SK-N-SH (cell line): Measurements from ENCODE around the gene SCN3B. TPM values are rescaled to one million over a fixed set of nuclear protein-coding genes. Genes with fewer than 3 reads are reported as not detected.

Experiments
- CTCF ChIA-PET: fragments of 300-600, 350-600 bp; formaldehyde crosslinking; extraction: SDS; loops from one replicate; lab custom pipeline; 2021; lab: Yijun Ruan, JAX
- POLR2A ChIA-PET: fragments of 350-600 bp; sonication (Branson Sonifier 250); formaldehyde crosslinking; extraction: SDS; loops from one replicate; lab custom pipeline; 2020; ENCODE audit warnings: antibody characterized with exemption, inconsistent platforms; lab: Yijun Ruan, JAX
- DNase-seq: peaks from one replicate; pipeline ENCODE4 v3.0.0; 2012
- H2AFZ ChIP-seq: fragments of 200-600 bp; sonication (generic); 2 replicates; pipeline ENCODE4 v1.8.1; 2016; ENCODE audit warnings: antibody characterized with exemption, mild to moderate bottlenecking, low read depth
- H3F3A ChIP-seq: fragments of 200-600 bp; sonication (generic); replicated peaks from 2 replicates; pipeline ENCODE3; 2016; ENCODE audit warnings: antibody characterized with exemption, mild to moderate bottlenecking; ENCODE audit not compliant: insufficient read depth
- H3K27ac ChIP-seq, 2 experiments: fragments of 200-500 bp in 1 of 2; fragments of 200-600 bp in 1 of 2; sonication (Bioruptor generic) in 1 of 2; sonication (generic), shearing (Covaris generic) in 1 of 2; 2 replicates each; pipeline versions ENCODE4 v1.5.1 to v1.6.1; 2014 to 2016; ENCODE audit warnings: low read depth in 2 of 2, inconsistent platforms in 1 of 2, low read length in 1 of 2, mild to moderate bottlenecking in 1 of 2, mixed read lengths in 1 of 2
- H3K27me3 ChIP-seq: fragments of 200-600 bp; sonication (generic), shearing (Covaris generic); 2 replicates; pipeline ENCODE4 v1.6.1; 2016; ENCODE audit warnings: mixed run types; ENCODE audit not compliant: insufficient read depth
- H3K36me3 ChIP-seq, 2 experiments: fragments of 200-500 bp in 1 of 2; fragments of 200-600 bp in 1 of 2; sonication (Bioruptor generic) in 1 of 2; sonication (generic) in 1 of 2; replicated peaks in 1 of 2; 2 replicates each; pipeline versions ENCODE3 to v1.5.1; 2014 to 2016; ENCODE audit warnings: low read length in 1 of 2, mild to moderate bottlenecking in 1 of 2; ENCODE audit not compliant: insufficient read depth in 2 of 2, control insufficient read depth in 1 of 2
- H3K4me1 ChIP-seq, 2 experiments: fragments of 200-500 bp in 1 of 2; fragments of 200-600 bp in 1 of 2; sonication (Bioruptor generic) in 1 of 2; sonication (generic), shearing (Covaris generic) in 1 of 2; 2 replicates each; pipeline versions ENCODE4 v1.5.1 to v1.6.1; 2014 to 2016; ENCODE audit warnings: low read depth in 1 of 2, low read length in 1 of 2, mixed run types in 1 of 2; ENCODE audit not compliant: insufficient read depth in 2 of 2, control insufficient read depth in 1 of 2
- H3K4me2 ChIP-seq: fragments of 200-600 bp; sonication (generic), shearing (Covaris generic); 2 replicates; pipeline ENCODE4 v1.6.1; 2017; ENCODE audit warnings: mixed run types
- H3K4me3 ChIP-seq, 2 experiments: fragments of 200-500 bp in 1 of 2; fragments of 200-600 bp in 1 of 2; sonication (Bioruptor generic) in 1 of 2; sonication (generic), shearing (Covaris generic) in 1 of 2; 2 replicates each; pipeline versions ENCODE4 v1.5.1 to v1.8.1; 2014 to 2016; ENCODE audit warnings: low read depth in 2 of 2, inconsistent platforms in 1 of 2, low read length in 1 of 2, mild to moderate bottlenecking in 1 of 2, mixed read lengths in 1 of 2, moderate library complexity in 1 of 2
- H3K79me2 ChIP-seq: fragments of 200-600 bp; sonication (generic); 2 replicates; pipeline ENCODE4 v1.8.1; 2017; ENCODE audit warnings: mild to moderate bottlenecking; ENCODE audit not compliant: insufficient read depth
- H3K9ac ChIP-seq: fragments of 200-600 bp; sonication (generic); 2 replicates; pipeline ENCODE4 v1.6.1; 2017; ENCODE audit warnings: mixed run types
- H3K9me2 ChIP-seq: fragments of 200-600 bp; sonication (generic); 2 replicates; pipeline ENCODE4 v1.6.1; 2017; ENCODE audit warnings: mixed run types
- H3K9me3 ChIP-seq: fragments of 200-600 bp; sonication (generic); 2 replicates; pipeline ENCODE4 v1.6.1; 2017; ENCODE audit warnings: mixed run types, mild to moderate bottlenecking, moderate library complexity
- H4K20me1 ChIP-seq: fragments of 200-600 bp; sonication (generic); 2 replicates; pipeline ENCODE4 v1.6.1; 2017; ENCODE audit warnings: mild to moderate bottlenecking, mixed run types; ENCODE audit not compliant: insufficient read depth
- CTCF ChIP-seq: fragments of 200-600 bp; sonication (generic); IDR thresholded peaks from 2 replicates; pipeline ENCODE4 v1.6.1; 2017; ENCODE audit warnings: antibody characterized with exemption, mild to moderate bottlenecking, moderate library complexity
- FOSL2 ChIP-seq: IDR thresholded peaks from 2 replicates; pipeline ENCODE4 v1.4.0; 2012; ENCODE audit warnings: low read depth, mild to moderate bottlenecking, moderate library complexity, borderline replicate concordance
- FOXJ3 ChIP-seq: sonication (generic); formaldehyde crosslinking; IDR thresholded peaks from 2 replicates; pipeline ENCODE4 v1.5.1; 2020; ENCODE audit warnings: mild to moderate bottlenecking, missing genetic modification reagents
- FOXM1 ChIP-seq: IDR thresholded peaks from 2 replicates; pipeline ENCODE4 v1.4.0; 2012; ENCODE audit warnings: low read depth, mild to moderate bottlenecking
- GATA2 ChIP-seq: sonication (generic); formaldehyde crosslinking; IDR thresholded peaks from 2 replicates; pipeline ENCODE4 v1.5.0; 2020; ENCODE audit warnings: mild to moderate bottlenecking, missing genetic modification reagents
- IRF3 ChIP-seq: fragments of 150-350 bp; IDR thresholded peaks from 2 replicates; pipeline ENCODE4 v1.6.1; 2016; ENCODE audit warnings: mild to moderate bottlenecking, low read depth, low read length
- JUND ChIP-seq: IDR thresholded peaks from 2 replicates; pipeline ENCODE4 v1.4.0; 2012
- MEF2A ChIP-seq: IDR thresholded peaks from 2 replicates; pipeline ENCODE4 v1.4.0; 2012; ENCODE audit warnings: low read depth, borderline replicate concordance
- MXI1 ChIP-seq: IDR thresholded peaks from 2 replicates; pipeline ENCODE4 v1.6.1; 2012; ENCODE audit warnings: mild to moderate bottlenecking, low read depth, low read length, improper control_type of control experiment
- NRF1 ChIP-seq: IDR thresholded peaks from 2 replicates; pipeline ENCODE4 v1.6.1; 2012; ENCODE audit warnings: low read depth, mild to moderate bottlenecking, low read length
- POLR2AphosphoS5 ChIP-seq: IDR thresholded peaks from 2 replicates; pipeline ENCODE4 v1.6.1; 2012; ENCODE audit warnings: low read depth, low read length
- RCOR1 ChIP-seq: fragments of 150-350 bp; IDR thresholded peaks from 2 replicates; pipeline ENCODE4 v1.6.1; 2017; ENCODE audit warnings: antibody characterized with exemption, low read length
- RFX5 ChIP-seq: IDR thresholded peaks from 2 replicates; pipeline ENCODE4 v1.6.1; 2012; ENCODE audit warnings: mild to moderate bottlenecking, improper control_type of control experiment, low read length
- RXRA ChIP-seq: IDR thresholded peaks from 2 replicates; pipeline ENCODE4 v1.4.0; 2012; ENCODE audit warnings: low read depth, mild to moderate bottlenecking, borderline replicate concordance
- SIN3A ChIP-seq: IDR thresholded peaks from 2 replicates; pipeline ENCODE4 v1.6.1; 2012; ENCODE audit warnings: low read depth, mild to moderate bottlenecking, low read length, moderate library complexity, borderline replicate concordance
- SMC3 ChIP-seq: IDR thresholded peaks from 2 replicates; pipeline ENCODE4 v1.6.1; 2012; ENCODE audit warnings: low read depth, low read length, improper control_type of control experiment
- TCF12 ChIP-seq: IDR thresholded peaks from 2 replicates; pipeline ENCODE4 v1.4.0; 2012
- TEAD4 ChIP-seq: IDR thresholded peaks from 2 replicates; pipeline ENCODE4 v1.4.0; 2012; ENCODE audit warnings: mild to moderate bottlenecking, borderline replicate concordance; ENCODE audit not compliant: insufficient read depth
- USF2 ChIP-seq: fragments of 150-350 bp; IDR thresholded peaks from 2 replicates; pipeline ENCODE4 v1.6.1; 2017; ENCODE audit warnings: antibody characterized with exemption, low read length, low read depth, borderline replicate concordance
- YY1 ChIP-seq: IDR thresholded peaks from 2 replicates; pipeline ENCODE4 v1.4.0; 2012; ENCODE audit warnings: low read depth, mild to moderate bottlenecking
- WGBS: methylation state at CpG from one replicate; pipeline ENCODE4 v1.1.6; 2017; ENCODE audit warnings: low lambda C conversion rate; 5-methylcytosine and 5-hydroxymethylcytosine counted together
- polyA plus RNA-seq, 3 experiments: library from polyadenylated mRNA; depleted of rRNA; stranded (reverse); fragments of >200 nt; gene quantifications; 2 replicates each; pipeline ENCODE4 v1.2.3, GENCODE V29; 2012

Gene SCN3B
- polyA plus RNA-seq, 1 of the 3 experiments (the other 2 are of a cell fraction): 0.23 TPM

- Histone ChIP-seq H3K4me3 (no peak overlapping the region), H4K20me1 (no peaks in the 10 kb centered on the region), H3K9me2 (no peaks in the 10 kb centered on the region), H3K36me3 (no peaks in the 10 kb centered on the region), H3K27me3 (peaks cover 11% of the 10 kb centered on the region; the same call in 1 of the 2 replicates), H3F3A (no peaks in the 10 kb centered on the region), H3K4me1 (peaks cover 0 to 2% of the 10 kb centered on the region in 2 experiments; a peak in 2 of 4 replicates), H3K27ac (no peak overlapping the region), H2AFZ (no peak overlapping the region), H3K4me2 (no peak overlapping the region), H3K9ac (no peak overlapping the region), H3K9me3 (no peaks in the 10 kb centered on the region), H3K79me2 (no peaks in the 10 kb centered on the region)
- ChIA-PET POLR2A (no interaction called here), CTCF (interaction anchor here (0.8 to 7.1 kb wide), 5 partner anchors 11 to 141 kb away, joined by 3 to 26 read pairs (median 4); no protein-coding TSS in a partner anchor)
- TF ChIP-seq SMC3 (no peak), USF2 (no peak), YY1 (no peak), MXI1 (no peak), SIN3A (no peak), RXRA (no peak), NRF1 (no peak), MEF2A (no peak), IRF3 (no peak), JUND (no peak), FOXM1 (no peak), TCF12 (no peak), FOXJ3 (CRISPR knock-in tag) (no peak), RCOR1 (no peak), POLR2AphosphoS5 (no peak), RFX5 (no peak), TEAD4 (no peak), FOSL2 (no peak), GATA2 (no peak), CTCF (no peak)
- DNase-seq: no peak
- WGBS: 51% methylated on average over 3 of the region's 3 CpGs
These were observed 46.3 kb upstream of the SCN3B start for GRCh38 chr11:123700772-123701171.
